ENCODE measurements around the gene TMEM236. TPM values are rescaled to one million over a fixed set of nuclear protein-coding genes. Genes with fewer than 3 reads are reported as not detected.

TMEM236 gene
- total RNA-seq, 1 experiment from 2014 or later, result 0.04 TPM

GRCh38 chr10:17811146-17811865, 59.3 kb downstream of the TMEM236 start:
- no peaks in the 10 kb centered on the region for H3K9me3 ChIP-seq (ENCODE audit: low read length)
- H3K4me1 ChIP-seq (ENCODE audit: insufficient read depth, low read length), result no peaks in the 10 kb centered on the region
- H3K4me3 ChIP-seq (ENCODE audit: low read length), result no peak overlapping the region
- no peak overlapping the region for H3K4me2 ChIP-seq (ENCODE audit: low read length)
- ChIA-PET CTCF (no interaction called here), POLR2A (ENCODE audit: unreplicated experiment) (no interaction called here)
- no peak overlapping the region for H2AFZ ChIP-seq (ENCODE audit: low read length)
- DNase-seq (no peak), ATAC-seq (no peak)
- H3K79me2 ChIP-seq (ENCODE audit: low read length), result no peaks in the 10 kb centered on the region
- no peak overlapping the region for H3K9ac ChIP-seq (ENCODE audit: low read length)
- H3K27me3 ChIP-seq (ENCODE audit: low read length), result no peaks in the 10 kb centered on the region
- no peak overlapping the region for H3K27ac ChIP-seq (ENCODE audit: low read length)
- no peaks in the 10 kb centered on the region for H4K20me1 ChIP-seq (ENCODE audit: low read length)
- H3F3A ChIP-seq (ENCODE audit: low read length, unreplicated experiment), result no peaks in the 10 kb centered on the region
- BruUV-seq (replicated peaks), result no TSS peak
- no peaks in the 10 kb centered on the region for H3K36me3 ChIP-seq (ENCODE audit: low read depth, low read length)
- no peaks in the 10 kb centered on the region for H3K9me2 ChIP-seq (replicated peaks; ENCODE audit: low read length)
- intact Hi-C loops (cut with micrococcal nuclease), result no loop called here
- TF ChIP-seq CTCF (conservative IDR thresholded peaks at IDR 0.05; ENCODE audit: low read depth, low read length), result no peak
- TF ChIP-seq EZH2 (IDR thresholded peaks at IDR 0.05; ENCODE audit: low read length, unreplicated experiment), result no peak
- no peak for TF ChIP-seq EZH2phosphoT487 (IDR thresholded peaks at IDR 0.05; ENCODE audit: borderline replicate concordance, low read length)

- Histone ChIP-seq H3K4me3 (ENCODE audit: low read length) (no peak overlapping the region), H3K4me1 (ENCODE audit: insufficient read depth, low read length) (no peaks in the 10 kb centered on the region), H3K9me2 (replicated peaks; ENCODE audit: low read length) (no peaks in the 10 kb centered on the region), H4K20me1 (ENCODE audit: low read length) (no peaks in the 10 kb centered on the region), H3K36me3 (ENCODE audit: low read depth, low read length) (no peaks in the 10 kb centered on the region), H3K4me2 (ENCODE audit: low read length) (no peak overlapping the region), H3F3A (ENCODE audit: low read length, unreplicated experiment) (no peaks in the 10 kb centered on the region), H3K27ac (ENCODE audit: low read length) (no peak overlapping the region), H3K27me3 (ENCODE audit: low read length) (no peaks in the 10 kb centered on the region), H3K9me3 (ENCODE audit: low read length) (no peaks in the 10 kb centered on the region), H3K79me2 (ENCODE audit: low read length) (no peaks in the 10 kb centered on the region), H2AFZ (ENCODE audit: low read length) (no peak overlapping the region), H3K9ac (ENCODE audit: low read length) (no peak overlapping the region)
- TF ChIP-seq EZH2phosphoT487 (IDR thresholded peaks at IDR 0.05; ENCODE audit: borderline replicate concordance, low read length) (no peak), CTCF (conservative IDR thresholded peaks at IDR 0.05; ENCODE audit: low read depth, low read length) (no peak), EZH2 (IDR thresholded peaks at IDR 0.05; ENCODE audit: low read length, unreplicated experiment) (no peak)
- DNase-seq, result no peak
- no TSS peak for BruUV-seq (replicated peaks)
- intact Hi-C loops (cut with micrococcal nuclease), result no loop called here
- no peak for ATAC-seq
- POLR2A ChIA-PET (ENCODE audit: unreplicated experiment), result no interaction called here
- CTCF ChIA-PET, result no interaction called here
These were observed 63.0 kb downstream of the TMEM236 start for GRCh38 chr10:17814973-17815372.

- Histone ChIP-seq H3K9me2 (replicated peaks; ENCODE audit: low read length) (no peaks in the 10 kb centered on the region), H3K79me2 (ENCODE audit: low read length) (no peaks in the 10 kb centered on the region), H3K9ac (ENCODE audit: low read length) (no peak overlapping the region), H3K9me3 (ENCODE audit: low read length) (no peaks in the 10 kb centered on the region), H3K4me1 (ENCODE audit: insufficient read depth, low read length) (no peaks in the 10 kb centered on the region), H2AFZ (ENCODE audit: low read length) (no peak overlapping the region), H3F3A (ENCODE audit: low read length, unreplicated experiment) (no peaks in the 10 kb centered on the region), H3K4me2 (ENCODE audit: low read length) (no peak overlapping the region), H3K4me3 (ENCODE audit: low read length) (no peak overlapping the region), H3K36me3 (ENCODE audit: low read depth, low read length) (no peaks in the 10 kb centered on the region), H4K20me1 (ENCODE audit: low read length) (no peaks in the 10 kb centered on the region), H3K27me3 (ENCODE audit: low read length) (no peaks in the 10 kb centered on the region), H3K27ac (ENCODE audit: low read length) (no peak overlapping the region)
- intact Hi-C loops (cut with micrococcal nuclease), result no loop called here
- DNase-seq, result no peak
- TF ChIP-seq CTCF (conservative IDR thresholded peaks at IDR 0.05; ENCODE audit: low read depth, low read length), result no peak
- no peak for TF ChIP-seq EZH2 (IDR thresholded peaks at IDR 0.05; ENCODE audit: low read length, unreplicated experiment)
- no peak for TF ChIP-seq EZH2phosphoT487 (IDR thresholded peaks at IDR 0.05; ENCODE audit: borderline replicate concordance, low read length)
- ChIA-PET CTCF (no interaction called here), POLR2A (ENCODE audit: unreplicated experiment) (no interaction called here)
- no peak for ATAC-seq
- BruUV-seq (replicated peaks), result no TSS peak
These were observed 64.2 kb downstream of the TMEM236 start for GRCh38 chr10:17816199-17816598.
